Measurements from ENCODE around the gene HERPUD1.

DNA sequence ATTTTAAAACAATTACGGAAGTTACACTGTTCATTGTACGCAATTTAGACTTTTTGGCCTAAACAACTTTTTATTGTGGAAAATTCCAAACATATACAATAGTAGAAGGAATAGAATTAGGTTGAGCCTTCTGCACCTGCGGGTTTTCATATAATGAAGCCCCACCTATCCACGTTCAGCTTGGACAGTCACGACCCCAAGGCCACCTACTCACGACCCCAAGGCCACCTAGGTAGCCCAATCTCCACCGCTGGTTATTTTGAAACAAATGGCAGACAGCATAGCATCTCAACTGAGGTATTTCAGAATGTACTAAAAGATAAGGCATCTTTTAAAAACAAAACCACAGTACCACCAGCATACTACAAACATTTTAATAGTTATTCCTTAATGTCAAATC is 58.0 kb downstream of the HERPUD1 start:
- TF ChIP-seq POLR2A (IDR thresholded peaks at IDR 0.05): no peak
- TF ChIP-seq, protein P1, sequence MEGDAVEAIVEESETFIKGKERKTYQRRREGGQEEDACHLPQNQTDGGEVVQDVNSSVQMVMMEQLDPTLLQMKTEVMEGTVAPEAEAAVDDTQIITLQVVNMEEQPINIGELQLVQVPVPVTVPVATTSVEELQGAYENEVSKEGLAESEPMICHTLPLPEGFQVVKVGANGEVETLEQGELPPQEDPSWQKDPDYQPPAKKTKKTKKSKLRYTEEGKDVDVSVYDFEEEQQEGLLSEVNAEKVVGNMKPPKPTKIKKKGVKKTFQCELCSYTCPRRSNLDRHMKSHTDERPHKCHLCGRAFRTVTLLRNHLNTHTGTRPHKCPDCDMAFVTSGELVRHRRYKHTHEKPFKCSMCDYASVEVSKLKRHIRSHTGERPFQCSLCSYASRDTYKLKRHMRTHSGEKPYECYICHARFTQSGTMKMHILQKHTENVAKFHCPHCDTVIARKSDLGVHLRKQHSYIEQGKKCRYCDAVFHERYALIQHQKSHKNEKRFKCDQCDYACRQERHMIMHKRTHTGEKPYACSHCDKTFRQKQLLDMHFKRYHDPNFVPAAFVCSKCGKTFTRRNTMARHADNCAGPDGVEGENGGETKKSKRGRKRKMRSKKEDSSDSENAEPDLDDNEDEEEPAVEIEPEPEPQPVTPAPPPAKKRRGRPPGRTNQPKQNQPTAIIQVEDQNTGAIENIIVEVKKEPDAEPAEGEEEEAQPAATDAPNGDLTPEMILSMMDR (IDR thresholded peaks at IDR 0.05): no peak

All from esophagus squamous epithelium (tissue), 4 donors.